GM19328 (cell line): ENCODE measurements around the gene GNG14.
"Not testable (repeated sequence)": the region's sequence is repeated elsewhere in the genome, so short reads cannot be mapped to it uniquely, and the experiment has no call there.

Experiments used
- ATAC-seq: cut with Tn5 transposase; IDR thresholded peaks from one replicate; pipeline ENCODE4 v1.9.1; 2021; ENCODE audit warnings: mild to moderate bottlenecking, moderate library complexity; ENCODE audit not compliant: unreplicated experiment

The GNG14 gene

DNA sequence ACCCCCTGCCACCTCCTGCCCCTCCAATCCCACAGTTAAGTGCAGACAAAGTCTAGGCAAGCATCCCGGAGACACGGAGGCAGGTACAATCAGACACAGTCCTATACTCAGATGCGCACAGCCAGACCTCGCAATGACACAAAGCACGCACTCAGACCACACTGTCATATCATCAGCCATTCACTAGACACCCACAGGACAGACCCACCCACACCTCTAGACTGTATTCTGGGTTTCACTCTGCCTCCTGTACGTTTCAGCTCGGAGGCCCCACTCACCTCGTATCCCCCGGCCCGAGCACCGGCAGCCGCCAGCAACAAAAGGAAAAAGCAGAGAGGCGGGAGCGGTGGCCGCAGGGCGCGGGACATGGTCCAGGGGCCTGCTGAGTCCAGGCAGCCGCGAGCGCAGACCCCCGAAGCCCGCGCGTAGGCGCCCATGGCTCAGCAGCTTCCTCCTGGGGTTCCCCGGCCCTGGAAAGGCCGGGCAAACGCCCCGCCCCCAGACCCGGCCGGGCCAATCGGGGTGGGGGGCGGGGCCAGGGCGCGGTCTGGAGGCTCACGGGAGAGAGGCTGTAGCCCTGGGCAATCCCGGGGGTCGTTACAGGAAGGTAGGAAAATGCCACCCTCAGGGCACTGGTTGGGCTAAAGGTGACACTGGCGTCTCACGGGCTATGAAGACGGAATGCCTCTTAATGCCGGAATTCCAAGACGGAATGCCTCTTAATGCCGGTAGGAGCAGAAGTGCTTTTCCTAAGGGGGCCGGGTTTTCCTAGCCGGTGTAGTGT lies 21.3 kb upstream of the GNG14 start, which contains the start of the genes MAN2B1 and WDR83:
MAN2B1 (minus strand) TSS at position 478 of the 784 bp plus-strand sequence; CDS start at position 437, 41 bp downstream.
WDR83 (plus strand) TSS at position 543 of the 784 bp plus-strand sequence. CDS start 2,984 bp downstream, outside the sequence.
- no peak for ATAC-seq

DNA sequence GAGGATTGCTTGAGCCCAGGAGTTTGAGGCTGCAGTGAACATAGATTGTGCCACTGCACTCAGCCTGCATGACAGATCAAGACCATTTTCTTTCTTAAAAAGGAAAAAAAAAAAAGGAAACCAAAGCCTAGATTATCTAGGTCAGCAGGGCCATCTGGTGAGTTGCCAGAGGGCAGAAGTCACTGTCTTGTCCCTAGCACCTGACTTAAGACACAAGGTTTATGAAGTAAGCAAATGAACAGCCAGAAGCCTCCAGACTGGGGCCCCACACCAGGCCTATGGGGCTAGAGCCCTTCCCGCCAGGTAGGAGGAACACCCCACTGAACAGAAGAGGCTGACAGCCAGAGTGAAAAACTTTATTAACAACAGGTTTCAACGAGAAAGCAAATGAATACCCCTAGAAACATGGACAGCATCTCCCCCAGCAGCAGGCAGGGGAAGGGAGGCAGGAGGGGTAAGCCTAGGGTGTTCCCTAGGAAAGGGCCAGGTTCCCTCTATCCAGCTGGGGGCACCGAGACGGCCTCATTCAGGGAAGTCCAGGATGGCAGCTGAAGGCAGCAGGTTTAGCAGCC lies 20.0 kb upstream of the GNG14 start:
- no peak for ATAC-seq

DNA sequence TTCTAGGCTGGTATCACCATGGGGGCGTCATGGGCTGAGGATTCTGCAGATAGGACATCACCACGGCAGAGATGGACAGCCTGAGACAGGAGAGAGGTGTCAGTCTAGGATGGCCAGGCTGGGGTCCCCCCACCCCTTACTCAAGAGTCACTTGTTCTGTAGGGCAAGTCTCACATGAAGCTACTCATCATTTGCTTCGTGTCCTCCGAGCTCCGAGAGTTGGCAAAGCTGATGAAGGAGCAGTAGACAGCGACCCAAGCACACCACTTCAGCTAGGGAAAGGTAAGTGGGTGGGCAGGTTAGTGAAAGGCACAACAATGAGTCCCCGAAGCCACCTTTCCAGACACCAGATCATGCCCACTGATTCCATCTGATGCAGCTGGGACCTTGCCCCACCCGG lies 19.5 kb upstream of the GNG14 start:
- no peak for ATAC-seq

DNA sequence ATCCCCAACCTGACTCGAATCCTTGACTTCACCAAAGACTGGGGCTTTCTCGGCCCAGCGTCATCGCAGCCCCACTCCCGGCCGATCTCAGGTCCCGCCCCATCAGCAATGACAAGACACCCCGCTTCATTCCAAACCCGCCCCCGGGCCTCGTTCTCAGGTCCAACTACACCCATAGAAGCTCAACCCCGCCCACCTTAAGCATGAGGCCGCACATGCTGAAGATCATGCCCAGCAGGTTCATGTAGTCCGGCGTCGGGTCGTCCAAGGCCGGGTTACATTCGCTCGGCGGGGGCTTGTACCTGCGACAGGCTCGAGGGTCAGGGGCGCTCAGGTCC lies 18.9 kb upstream of the GNG14 start:
- ATAC-seq = no peak

DNA sequence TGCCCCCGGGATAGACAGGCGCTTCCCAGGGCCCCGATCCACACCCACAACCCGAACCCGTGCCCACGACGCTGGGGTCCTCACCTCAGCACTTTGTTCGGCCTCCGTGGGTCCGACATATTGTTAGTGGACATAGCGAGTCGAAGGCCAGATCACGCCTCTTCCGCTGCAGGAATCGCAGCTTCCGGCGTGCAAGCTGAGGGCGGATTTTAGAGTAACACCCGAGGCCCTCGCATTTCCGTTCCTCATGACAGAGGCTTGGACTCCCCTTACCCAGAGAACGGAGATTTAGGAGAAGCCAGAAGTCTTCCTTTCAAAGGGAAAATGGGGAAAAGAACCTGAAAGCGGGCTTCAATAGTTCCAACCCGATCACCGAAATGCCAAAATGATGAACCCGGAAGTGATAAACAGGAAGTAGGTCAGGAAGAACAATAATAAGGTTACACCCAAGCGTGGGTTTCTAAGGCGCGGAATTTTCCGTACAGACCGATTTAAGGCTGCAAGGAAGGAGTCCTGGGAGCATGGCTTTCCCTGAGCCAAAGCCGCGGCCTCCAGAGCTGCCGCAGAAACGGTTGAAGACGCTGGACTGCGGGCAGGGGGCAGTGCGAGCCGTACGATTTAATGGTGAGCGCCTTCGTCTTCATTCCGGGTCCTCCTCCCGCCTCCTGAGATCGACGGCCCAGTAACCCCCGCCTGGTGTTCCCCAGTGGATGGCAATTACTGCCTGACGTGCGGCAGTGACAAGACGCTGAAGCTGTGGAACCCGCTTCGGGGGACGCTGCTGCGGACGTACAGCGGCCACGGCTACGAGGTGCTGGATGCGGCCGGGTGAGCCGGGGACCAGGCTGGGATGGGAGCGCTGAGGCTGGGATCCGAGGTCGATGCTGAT lies 18.3 kb upstream of the GNG14 start:
- no peak for ATAC-seq

GRCh38 chr19:12670159-12670928 lies 17.5 kb upstream of the GNG14 start:
- ATAC-seq = no peak

DNA sequence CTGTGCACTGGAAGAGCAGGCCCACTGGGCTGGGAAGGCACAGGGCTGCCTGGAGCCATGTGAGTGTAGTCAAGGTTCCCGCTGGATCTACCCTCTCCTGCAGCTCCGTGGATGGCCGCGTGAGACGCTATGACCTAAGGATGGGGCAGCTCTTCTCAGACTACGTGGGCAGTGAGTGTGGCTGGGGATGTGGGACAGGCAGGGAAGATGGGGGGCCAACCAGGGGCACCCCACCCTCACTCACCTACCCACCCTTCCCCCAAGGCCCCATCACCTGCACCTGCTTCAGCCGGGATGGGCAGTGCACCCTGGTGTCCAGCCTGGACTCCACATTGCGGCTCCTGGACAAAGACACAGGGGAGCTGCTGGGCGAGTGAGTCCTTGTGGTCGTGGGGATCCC lies 15.1 kb upstream of the GNG14 start:
- ATAC-seq = no peak

DNA sequence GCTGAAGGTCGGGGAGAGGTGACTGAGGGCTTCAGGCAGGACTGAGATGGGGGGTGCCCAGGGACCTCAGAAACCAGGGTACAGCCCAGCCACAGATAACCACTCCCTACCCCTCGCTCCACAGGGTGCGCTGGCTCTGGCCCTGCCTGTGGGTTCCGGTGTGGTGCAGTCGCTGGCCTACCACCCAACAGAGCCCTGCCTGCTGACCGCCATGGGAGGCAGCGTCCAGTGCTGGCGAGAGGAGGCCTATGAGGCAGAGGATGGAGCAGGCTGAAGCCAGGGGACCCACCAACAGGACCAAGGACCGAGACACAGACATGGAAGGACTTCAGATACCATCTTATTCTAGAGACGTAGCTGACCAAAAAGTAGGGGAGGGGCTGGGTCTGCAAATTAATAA lies 12.4 kb upstream of the GNG14 start:
- ATAC-seq = no peak

DNA sequence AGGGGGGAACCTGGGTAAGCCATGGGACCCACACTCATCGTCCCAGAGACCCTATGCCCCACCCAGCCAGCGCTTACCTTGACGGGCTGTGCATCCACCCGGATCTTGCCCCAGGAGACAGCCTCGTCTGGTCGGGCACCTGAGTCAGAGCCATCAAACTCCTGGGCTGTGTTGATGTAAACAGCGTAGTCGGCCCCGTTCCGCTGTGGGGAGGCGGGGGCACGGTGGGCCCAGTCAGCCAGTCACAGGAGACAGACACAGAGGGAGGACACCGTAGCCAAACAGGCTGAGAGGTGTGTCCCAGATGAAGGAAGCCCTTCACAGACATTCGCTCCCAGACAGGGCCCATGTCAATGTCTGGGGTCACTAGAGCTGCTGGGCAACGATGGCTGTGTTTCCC lies 11.9 kb upstream of the GNG14 start:
- no peak for ATAC-seq

DNA sequence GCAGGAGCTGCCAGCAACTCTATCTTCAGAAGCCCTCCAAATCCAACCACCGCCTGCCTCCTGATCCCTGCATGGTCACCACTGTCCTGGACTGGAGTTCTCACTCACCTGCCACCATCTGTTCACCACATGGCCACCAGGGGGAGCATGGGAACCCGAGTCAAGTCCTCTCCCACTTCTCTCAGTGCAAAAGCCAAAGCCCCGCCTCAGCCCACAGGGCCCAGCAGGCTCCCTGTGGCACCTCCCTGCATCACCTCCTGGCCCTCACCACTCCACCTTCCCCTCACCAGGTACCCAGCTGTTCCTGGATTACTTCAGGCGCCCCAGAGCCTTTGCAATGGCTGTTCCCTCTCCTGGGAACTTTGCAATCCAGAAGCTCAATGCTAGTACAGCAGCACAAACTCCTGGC lies 11.4 kb upstream of the GNG14 start:
- ATAC-seq = no peak

GRCh38 chr19:12676928-12677327 lies 10.9 kb upstream of the GNG14 start:
- ATAC-seq = no peak

- ATAC-seq = not testable (repeated sequence)
Measured at GRCh38 chr19:12678039-12678438, 9.8 kb upstream of the GNG14 start.

GRCh38 chr19:12680034-12680433 lies 7.8 kb upstream of the GNG14 start:
- no peak for ATAC-seq

DNA sequence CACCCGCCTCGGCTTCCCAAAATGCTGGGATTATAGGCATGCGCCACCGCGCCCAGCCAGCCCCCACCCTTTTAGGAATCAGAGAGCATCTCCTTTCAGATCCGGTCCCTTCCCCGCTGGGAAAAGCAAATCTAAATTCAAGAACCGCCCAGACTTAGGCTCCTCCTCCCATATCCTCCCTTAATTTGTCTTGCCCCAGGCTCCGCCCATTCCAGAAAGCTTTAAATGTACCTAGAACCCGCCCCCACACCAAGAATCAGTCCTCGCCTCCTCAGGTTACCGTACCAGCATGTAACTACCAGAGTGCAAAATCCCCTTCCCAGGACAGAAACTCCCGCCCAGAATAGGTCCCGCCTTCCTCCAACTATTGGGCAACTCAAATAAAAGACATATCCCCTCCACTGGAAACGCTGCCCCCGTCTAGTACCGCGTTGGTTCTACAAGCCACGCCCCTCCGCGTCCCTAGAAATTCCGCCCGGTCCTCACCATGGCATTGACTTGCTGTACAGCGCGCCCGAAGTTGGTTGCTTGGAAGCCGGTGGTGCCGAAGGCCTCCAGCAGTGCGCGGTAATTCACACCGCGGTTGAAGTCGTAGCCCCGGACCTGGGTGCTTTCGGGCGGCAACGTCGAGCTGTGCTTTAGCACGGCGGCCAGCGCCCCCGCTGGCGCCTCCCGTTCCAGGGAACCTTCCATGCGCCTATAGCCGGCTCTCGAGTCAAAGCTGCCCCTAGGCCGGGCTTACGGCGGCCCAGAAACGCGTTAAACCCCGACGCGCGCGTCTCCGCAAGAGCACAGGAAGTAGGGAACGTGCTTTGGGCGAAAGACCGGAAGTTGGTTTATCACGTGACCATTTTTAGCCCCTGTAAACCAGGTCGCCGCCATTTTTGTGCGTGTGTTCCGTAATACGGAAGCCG lies 6.5 kb upstream of the GNG14 start, which contains the start of gene DHPS:
DHPS (minus strand) TSS at position 807 of the 914 bp plus-strand sequence; CDS start at position 693, 114 bp downstream.
- peak; percentile 74 for ATAC-seq

DNA sequence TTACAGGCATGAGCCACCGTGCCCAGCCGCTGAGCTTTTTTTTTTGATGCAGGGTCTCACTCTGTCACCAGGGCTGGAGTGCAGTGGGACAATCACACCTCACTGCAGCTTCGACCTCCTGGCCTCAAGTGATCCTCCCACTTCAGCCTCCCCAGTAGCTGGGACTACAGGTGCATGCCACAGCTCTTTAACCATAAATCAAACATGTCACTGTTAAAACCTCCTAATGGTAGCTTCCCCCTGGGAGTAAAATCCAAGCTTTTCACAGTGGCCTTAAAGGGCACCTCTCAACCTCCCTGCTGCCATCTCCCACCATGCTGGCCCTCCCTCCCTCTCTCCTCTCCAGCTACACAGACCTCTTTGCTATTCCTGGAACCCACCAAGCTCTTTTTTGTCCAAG lies 2.0 kb upstream of the GNG14 start:
- no peak for ATAC-seq

GRCh38 chr19:12689012-12689411 lies 1.2 kb downstream of the GNG14 start:
- ATAC-seq = no peak

DNA sequence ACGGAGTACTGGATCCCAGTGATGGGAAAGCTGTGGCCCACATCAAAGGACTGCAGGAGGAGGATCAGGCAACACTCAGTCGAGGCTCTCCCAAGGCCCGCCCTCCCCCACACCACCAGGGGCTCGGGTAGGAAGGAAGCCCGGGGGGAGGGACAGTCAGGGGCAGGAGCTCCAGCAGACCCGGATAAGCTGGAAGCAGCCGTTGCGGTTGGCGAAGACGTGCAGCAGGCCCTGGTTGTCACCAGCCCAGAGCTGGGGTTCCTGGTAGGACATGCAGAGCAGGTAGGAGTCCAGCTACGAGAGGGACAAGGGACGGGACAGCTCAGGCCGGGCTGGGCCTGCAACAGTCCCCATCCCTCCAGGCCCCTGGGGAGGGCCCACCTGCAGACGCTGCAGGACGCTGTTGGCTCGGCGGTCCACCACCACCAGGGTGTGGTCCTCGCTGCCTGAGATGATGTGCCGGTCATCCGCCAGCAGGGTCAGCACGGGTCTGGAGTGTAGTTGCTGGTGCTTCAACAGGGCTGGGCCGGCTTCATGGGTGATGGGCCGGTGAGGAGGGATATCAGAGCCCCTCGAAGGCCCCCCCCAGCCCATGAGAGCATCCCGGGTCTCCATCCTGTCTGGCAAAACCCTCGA lies 1.9 kb downstream of the GNG14 start:
- ATAC-seq = no peak

DNA sequence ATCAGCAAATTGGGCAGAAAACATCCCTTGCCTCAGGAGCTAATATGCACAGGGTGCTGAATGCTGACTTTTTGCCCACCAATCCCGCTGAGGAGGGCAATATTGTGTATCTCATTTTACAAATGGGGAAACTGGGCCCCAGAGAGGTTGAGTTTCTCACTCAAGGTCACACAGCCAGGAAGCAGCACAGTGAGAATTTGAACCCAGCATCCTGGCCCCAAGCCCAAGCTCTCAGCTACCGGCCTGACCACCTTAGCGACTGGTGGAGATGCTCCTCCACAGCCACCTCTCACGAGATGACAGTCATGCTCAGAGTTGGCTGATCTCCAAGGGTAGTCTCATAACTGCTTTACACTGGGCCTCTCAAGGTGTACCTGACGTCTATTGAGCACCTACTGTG lies 5.2 kb downstream of the GNG14 start:
- ATAC-seq = no peak

DNA sequence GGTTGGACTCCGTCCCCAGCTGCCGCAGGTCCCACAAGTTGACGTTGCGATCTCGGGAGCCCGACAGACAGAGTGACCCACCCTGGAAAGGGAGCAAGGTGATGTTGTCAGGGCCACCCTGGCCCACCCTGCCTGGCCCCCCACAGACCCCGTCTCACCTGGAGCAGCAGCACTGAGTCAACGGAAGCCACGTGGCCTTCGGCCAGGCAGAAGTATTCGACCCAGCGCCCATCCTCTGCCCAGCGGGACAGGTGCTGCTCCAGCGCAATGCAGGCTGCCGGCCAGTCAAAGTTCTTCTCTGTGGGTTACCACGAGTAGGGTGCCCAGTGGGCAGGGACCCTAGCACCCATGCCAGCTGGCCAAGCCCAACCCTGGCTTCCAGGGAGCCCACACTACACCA lies 6.8 kb downstream of the GNG14 start:
- ATAC-seq = no peak
